ENCODE measurements around the gene CD86.

Gene CD86

GRCh38 chr3:122074621-122075265, 19.6 kb downstream of the CD86 start:
- TF ChIP-seq SPI1 (IDR thresholded peaks at IDR 0.05; ENCODE audit: borderline replicate concordance, low read depth) (no peak; the same call in 1 of the 2 replicates), GABPA (IDR thresholded peaks at IDR 0.05; ENCODE audit: low read depth) (no peak), POLR2AphosphoS5 (IDR thresholded peaks at IDR 0.05; ENCODE audit: low read depth) (no peak), CTCF (IDR thresholded peaks at IDR 0.05; ENCODE audit: insufficient read depth, low read length) (no peak)
- TF ChIP-seq, protein P1, sequence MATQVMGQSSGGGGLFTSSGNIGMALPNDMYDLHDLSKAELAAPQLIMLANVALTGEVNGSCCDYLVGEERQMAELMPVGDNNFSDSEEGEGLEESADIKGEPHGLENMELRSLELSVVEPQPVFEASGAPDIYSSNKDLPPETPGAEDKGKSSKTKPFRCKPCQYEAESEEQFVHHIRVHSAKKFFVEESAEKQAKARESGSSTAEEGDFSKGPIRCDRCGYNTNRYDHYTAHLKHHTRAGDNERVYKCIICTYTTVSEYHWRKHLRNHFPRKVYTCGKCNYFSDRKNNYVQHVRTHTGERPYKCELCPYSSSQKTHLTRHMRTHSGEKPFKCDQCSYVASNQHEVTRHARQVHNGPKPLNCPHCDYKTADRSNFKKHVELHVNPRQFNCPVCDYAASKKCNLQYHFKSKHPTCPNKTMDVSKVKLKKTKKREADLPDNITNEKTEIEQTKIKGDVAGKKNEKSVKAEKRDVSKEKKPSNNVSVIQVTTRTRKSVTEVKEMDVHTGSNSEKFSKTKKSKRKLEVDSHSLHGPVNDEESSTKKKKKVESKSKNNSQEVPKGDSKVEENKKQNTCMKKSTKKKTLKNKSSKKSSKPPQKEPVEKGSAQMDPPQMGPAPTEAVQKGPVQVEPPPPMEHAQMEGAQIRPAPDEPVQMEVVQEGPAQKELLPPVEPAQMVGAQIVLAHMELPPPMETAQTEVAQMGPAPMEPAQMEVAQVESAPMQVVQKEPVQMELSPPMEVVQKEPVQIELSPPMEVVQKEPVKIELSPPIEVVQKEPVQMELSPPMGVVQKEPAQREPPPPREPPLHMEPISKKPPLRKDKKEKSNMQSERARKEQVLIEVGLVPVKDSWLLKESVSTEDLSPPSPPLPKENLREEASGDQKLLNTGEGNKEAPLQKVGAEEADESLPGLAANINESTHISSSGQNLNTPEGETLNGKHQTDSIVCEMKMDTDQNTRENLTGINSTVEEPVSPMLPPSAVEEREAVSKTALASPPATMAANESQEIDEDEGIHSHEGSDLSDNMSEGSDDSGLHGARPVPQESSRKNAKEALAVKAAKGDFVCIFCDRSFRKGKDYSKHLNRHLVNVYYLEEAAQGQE (IDR thresholded peaks at IDR 0.05; ENCODE audit: insufficient replicate concordance, low read depth), result no peak
- H3K4me3 ChIP-seq (replicated peaks; ENCODE audit: insufficient read depth, low read length), result no peak overlapping the region
- DNase-seq (ENCODE audit: low read depth in 1 of 2, low spot score in 1 of 2), result peak; percentile 67 to 77
- peak overlapping the region; percentile 70 for H3K27ac ChIP-seq (replicated peaks)
- H3K27me3 ChIP-seq (ENCODE audit: insufficient read depth, poor library complexity, severe bottlenecking), result no peaks in the 10 kb centered on the region

GRCh38 chr3:122076491-122077292, 21.5 kb downstream of the CD86 start:
- no peak for TF ChIP-seq GABPA (IDR thresholded peaks at IDR 0.05; ENCODE audit: low read depth)
- no peak for TF ChIP-seq POLR2AphosphoS5 (IDR thresholded peaks at IDR 0.05; ENCODE audit: low read depth)
- TF ChIP-seq, protein P1 (IDR thresholded peaks at IDR 0.05; ENCODE audit: insufficient replicate concordance, low read depth), result no peak
- no peak for TF ChIP-seq SPI1 (IDR thresholded peaks at IDR 0.05; ENCODE audit: borderline replicate concordance, low read depth)
- TF ChIP-seq CTCF (IDR thresholded peaks at IDR 0.05; ENCODE audit: insufficient read depth, low read length), result no peak
- H3K4me3 ChIP-seq (replicated peaks; ENCODE audit: insufficient read depth, low read length), result no peak overlapping the region
- no peaks in the 10 kb centered on the region for H3K27me3 ChIP-seq (ENCODE audit: insufficient read depth, poor library complexity, severe bottlenecking)
- no peak for DNase-seq (ENCODE audit: low read depth in 1 of 2, low spot score in 1 of 2)
- H3K27ac ChIP-seq (replicated peaks), result peak overlapping the region; percentile 24; the same call in 1 of the 2 replicates

GRCh38 chr3:122077293-122078234, 22.4 kb downstream of the CD86 start:
- Histone ChIP-seq H3K27ac (replicated peaks) (peak overlapping the region; percentile 24), H3K27me3 (ENCODE audit: insufficient read depth, poor library complexity, severe bottlenecking) (no peaks in the 10 kb centered on the region), H3K4me3 (replicated peaks; ENCODE audit: insufficient read depth, low read length) (0 out of 2 replicates have a peak overlapping the region, but pooled peaks have one; percentile 2)
- TF ChIP-seq POLR2AphosphoS5 (IDR thresholded peaks at IDR 0.05; ENCODE audit: low read depth), result no peak
- TF ChIP-seq GABPA (IDR thresholded peaks at IDR 0.05; ENCODE audit: low read depth), result no peak
- no peak for TF ChIP-seq CTCF (IDR thresholded peaks at IDR 0.05; ENCODE audit: insufficient read depth, low read length)
- TF ChIP-seq, protein P1 (IDR thresholded peaks at IDR 0.05; ENCODE audit: insufficient replicate concordance, low read depth), result peak; percentile 10
- peak; percentile 96 for TF ChIP-seq SPI1 (IDR thresholded peaks at IDR 0.05; ENCODE audit: borderline replicate concordance, low read depth)
- peak in 1 of 2 experiments; percentile 62 for DNase-seq (ENCODE audit: low read depth in 1 of 2, low spot score in 1 of 2)
